Activated naive CD8-positive, alpha-beta T cell (primary cell): ENCODE results near the gene LYRM4.

Experiments used
- H3K27ac Mint-ChIP-seq: one replicate; pipeline ENCODE4 v1.8.0; 2021; ENCODE audit warnings: mixed read lengths
- H3K27me3 Mint-ChIP-seq: one replicate; pipeline ENCODE4 v1.8.0; 2021; ENCODE audit warnings: mixed read lengths
- H3K36me3 Mint-ChIP-seq: one replicate; pipeline ENCODE4 v1.8.0; 2021; ENCODE audit warnings: mixed read lengths
- H3K4me1 Mint-ChIP-seq: one replicate; pipeline ENCODE4 v1.8.0; 2021; ENCODE audit warnings: low read depth, mixed read lengths
- H3K4me3 Mint-ChIP-seq: one replicate; pipeline ENCODE4 v1.8.0; 2021; ENCODE audit warnings: mild to moderate bottlenecking, mixed read lengths
- H3K9me3 Mint-ChIP-seq: one replicate; pipeline ENCODE4 v1.8.0; 2021; ENCODE audit warnings: low read depth, mixed read lengths

The LYRM4 gene

GRCh38 chr6:5083813-5084359 is 176.9 kb downstream of the LYRM4 start:
- Mint-ChIP-seq H3K4me1 (peaks cover 2% of the 10 kb centered on the region), H3K27me3 (peaks cover 20% of the 10 kb centered on the region), H3K27ac (no peak overlapping the region), H3K36me3 (peaks cover 2% of the 10 kb centered on the region), H3K9me3 (no peaks in the 10 kb centered on the region), H3K4me3 (peak overlapping the region; percentile 57)

- peaks cover 2% of the 10 kb centered on the region for H3K36me3 Mint-ChIP-seq
- no peak overlapping the region for H3K27ac Mint-ChIP-seq
- H3K9me3 Mint-ChIP-seq = no peaks in the 10 kb centered on the region
- H3K27me3 Mint-ChIP-seq = peaks cover 17% of the 10 kb centered on the region
- no peak overlapping the region for H3K4me3 Mint-ChIP-seq
- H3K4me1 Mint-ChIP-seq = peaks cover 2% of the 10 kb centered on the region
Measured at GRCh38 chr6:5083307-5083583, 177.5 kb downstream of the LYRM4 start.

DNA sequence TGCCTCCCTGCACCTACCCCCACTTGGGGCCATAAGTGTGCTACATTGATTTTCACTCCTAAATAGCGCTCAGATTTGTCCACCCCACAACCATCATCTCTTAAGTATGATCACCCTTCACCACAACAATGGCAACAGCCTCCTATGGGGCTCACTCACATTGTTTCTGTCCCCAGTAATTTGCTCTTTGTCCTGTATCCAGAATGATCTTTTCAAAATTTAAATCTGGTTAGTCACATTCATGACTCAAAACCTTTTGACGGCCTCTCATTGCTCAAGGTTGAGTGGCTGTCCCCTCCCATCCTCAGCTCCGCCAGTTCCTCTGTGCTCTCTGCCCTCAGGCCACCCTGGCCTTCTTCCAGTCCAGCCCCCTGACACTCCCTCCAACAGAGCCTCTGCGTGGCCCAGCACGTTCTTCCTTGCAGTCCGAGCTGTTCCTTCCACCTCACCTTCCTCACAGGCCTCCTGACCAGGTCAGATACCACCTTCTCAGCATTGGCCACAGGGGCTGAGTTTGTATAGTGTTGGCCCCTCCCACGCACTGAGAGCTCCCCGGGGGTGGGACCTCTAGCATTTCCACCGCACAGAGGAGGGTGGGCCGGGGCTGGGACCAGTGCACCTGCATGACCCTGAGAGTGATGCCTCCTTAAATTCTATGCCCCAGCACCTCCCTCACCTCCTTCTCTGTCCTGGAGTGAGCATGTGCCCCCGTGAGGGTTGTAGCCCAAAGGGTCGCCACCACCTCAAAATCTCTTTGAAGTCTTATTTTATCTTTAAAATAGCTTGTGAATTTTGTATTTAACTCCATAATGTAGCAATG is 178.1 kb downstream of the LYRM4 start:
- peak overlapping the region; percentile 24 for H3K4me3 Mint-ChIP-seq
- peaks cover 2% of the 10 kb centered on the region for H3K36me3 Mint-ChIP-seq
- no peak overlapping the region for H3K27ac Mint-ChIP-seq
- H3K27me3 Mint-ChIP-seq = peaks cover 17% of the 10 kb centered on the region
- peaks cover 2% of the 10 kb centered on the region for H3K4me1 Mint-ChIP-seq
- no peaks in the 10 kb centered on the region for H3K9me3 Mint-ChIP-seq

- no peak overlapping the region for H3K27ac Mint-ChIP-seq
- peaks cover 2% of the 10 kb centered on the region for H3K4me1 Mint-ChIP-seq
- peaks cover 3% of the 10 kb centered on the region for H3K36me3 Mint-ChIP-seq
- no peak overlapping the region for H3K4me3 Mint-ChIP-seq
- H3K27me3 Mint-ChIP-seq = peaks cover 12% of the 10 kb centered on the region
- no peaks in the 10 kb centered on the region for H3K9me3 Mint-ChIP-seq
Measured at GRCh38 chr6:5081955-5082354, 178.8 kb downstream of the LYRM4 start.

- peaks cover 6% of the 10 kb centered on the region for H3K36me3 Mint-ChIP-seq
- no peak overlapping the region for H3K27ac Mint-ChIP-seq
- peaks cover 2% of the 10 kb centered on the region for H3K4me1 Mint-ChIP-seq
- H3K27me3 Mint-ChIP-seq = peaks cover 12% of the 10 kb centered on the region
- H3K9me3 Mint-ChIP-seq = no peaks in the 10 kb centered on the region
- no peak overlapping the region for H3K4me3 Mint-ChIP-seq
Measured at GRCh38 chr6:5081182-5081581, 179.6 kb downstream of the LYRM4 start.

DNA sequence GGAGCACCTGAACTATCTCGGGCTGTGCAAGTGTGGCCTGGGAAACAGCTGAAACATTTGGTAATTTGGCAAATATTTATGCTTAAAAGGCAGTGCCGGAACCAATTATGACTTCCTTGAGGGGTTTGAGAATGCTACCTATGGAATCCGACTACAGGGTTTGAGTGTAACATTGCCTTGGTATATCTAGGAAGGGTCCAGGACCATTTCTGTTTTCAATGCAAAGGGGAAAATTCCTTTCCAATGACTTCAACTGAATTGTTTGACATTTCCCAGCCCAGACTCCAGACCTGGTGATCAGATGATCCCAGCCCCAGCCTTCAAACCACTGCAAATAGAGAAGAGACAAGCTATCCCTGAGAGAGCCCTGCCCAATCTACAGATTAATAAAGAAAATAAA is 180.2 kb downstream of the LYRM4 start:
- Mint-ChIP-seq H3K4me1 (peaks cover 2% of the 10 kb centered on the region), H3K27ac (no peak overlapping the region), H3K36me3 (peaks cover 6% of the 10 kb centered on the region), H3K9me3 (no peaks in the 10 kb centered on the region), H3K4me3 (no peak overlapping the region), H3K27me3 (peaks cover 12% of the 10 kb centered on the region)

GRCh38 chr6:5079692-5080091 is 181.1 kb downstream of the LYRM4 start:
- Mint-ChIP-seq H3K4me3 (no peak overlapping the region), H3K36me3 (peaks cover 8% of the 10 kb centered on the region), H3K4me1 (peaks cover under 1% of the 10 kb centered on the region), H3K27ac (no peak overlapping the region), H3K9me3 (no peaks in the 10 kb centered on the region), H3K27me3 (peaks cover 16% of the 10 kb centered on the region)

DNA sequence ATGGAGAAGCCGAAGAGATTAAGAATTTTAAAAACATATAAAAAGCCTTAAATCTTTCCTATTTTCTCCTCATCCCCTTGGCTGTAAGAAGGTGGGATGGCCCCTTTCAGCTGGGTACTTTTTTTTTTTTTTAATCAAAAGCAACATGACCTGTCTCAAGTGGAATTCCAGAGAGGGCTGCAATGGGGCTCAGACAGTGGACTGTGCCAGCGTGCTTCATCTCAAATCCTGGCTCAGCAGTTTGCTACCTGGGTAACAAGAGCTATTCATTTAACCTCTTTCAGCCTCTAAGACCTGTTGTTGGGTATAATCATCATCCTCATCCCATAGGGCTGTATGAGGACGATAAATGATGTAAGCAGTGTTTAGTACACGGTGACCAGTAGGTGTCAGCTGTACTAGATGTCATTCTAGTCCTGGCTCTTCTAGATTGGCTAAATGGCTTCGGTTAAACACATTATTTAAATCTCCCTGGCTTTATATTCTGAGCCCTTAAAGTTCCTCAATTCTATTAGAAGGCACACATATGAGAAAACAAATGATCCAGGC is 182.6 kb downstream of the LYRM4 start:
- no peak overlapping the region for H3K27ac Mint-ChIP-seq
- H3K36me3 Mint-ChIP-seq = peaks cover 11% of the 10 kb centered on the region
- H3K9me3 Mint-ChIP-seq = no peaks in the 10 kb centered on the region
- H3K4me3 Mint-ChIP-seq = no peak overlapping the region
- no peaks in the 10 kb centered on the region for H3K4me1 Mint-ChIP-seq
- peaks cover 12% of the 10 kb centered on the region for H3K27me3 Mint-ChIP-seq

DNA sequence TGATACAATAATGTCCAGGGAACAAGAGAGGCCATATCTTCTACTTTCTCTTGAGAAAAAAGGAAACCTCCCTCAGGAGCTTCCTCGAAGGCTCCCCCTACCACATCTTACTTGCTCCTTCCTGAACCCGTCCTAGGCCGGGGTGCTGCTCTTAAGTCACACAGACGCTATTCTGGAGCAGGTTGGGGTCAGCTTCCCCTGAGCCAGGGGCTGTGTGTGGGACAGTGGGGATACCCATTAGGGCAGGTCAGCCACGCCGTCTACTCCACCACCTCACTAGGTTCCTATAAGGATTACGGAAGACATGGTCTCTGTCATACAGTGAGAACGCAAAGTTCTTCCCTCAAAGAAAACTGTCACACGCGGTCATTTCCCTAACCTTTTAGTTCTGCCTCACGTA is 183.8 kb downstream of the LYRM4 start:
- H3K4me1 Mint-ChIP-seq = peaks cover 2% of the 10 kb centered on the region
- no peaks in the 10 kb centered on the region for H3K9me3 Mint-ChIP-seq
- peaks cover 11% of the 10 kb centered on the region for H3K36me3 Mint-ChIP-seq
- H3K27ac Mint-ChIP-seq = no peak overlapping the region
- H3K4me3 Mint-ChIP-seq = no peak overlapping the region
- peaks cover 5% of the 10 kb centered on the region for H3K27me3 Mint-ChIP-seq

- no peaks in the 10 kb centered on the region for H3K9me3 Mint-ChIP-seq
- no peak overlapping the region for H3K27ac Mint-ChIP-seq
- no peak overlapping the region for H3K4me3 Mint-ChIP-seq
- peaks cover 4% of the 10 kb centered on the region for H3K27me3 Mint-ChIP-seq
- peaks cover 2% of the 10 kb centered on the region for H3K4me1 Mint-ChIP-seq
- H3K36me3 Mint-ChIP-seq = peaks cover 9% of the 10 kb centered on the region
Measured at GRCh38 chr6:5073992-5074391, 186.8 kb downstream of the LYRM4 start.

GRCh38 chr6:5072440-5072839 is 188.3 kb downstream of the LYRM4 start:
- Mint-ChIP-seq H3K9me3 (peaks cover under 1% of the 10 kb centered on the region), H3K4me3 (no peak overlapping the region), H3K4me1 (peaks cover 2% of the 10 kb centered on the region), H3K27me3 (peaks cover 4% of the 10 kb centered on the region), H3K27ac (no peak overlapping the region), H3K36me3 (peaks cover 9% of the 10 kb centered on the region)

GRCh38 chr6:5071216-5071615 is 189.5 kb downstream of the LYRM4 start:
- Mint-ChIP-seq H3K36me3 (peaks cover 7% of the 10 kb centered on the region), H3K27ac (no peak overlapping the region), H3K4me1 (peaks cover 2% of the 10 kb centered on the region), H3K27me3 (peaks cover 4% of the 10 kb centered on the region), H3K9me3 (peaks cover 5% of the 10 kb centered on the region), H3K4me3 (no peak overlapping the region)

DNA sequence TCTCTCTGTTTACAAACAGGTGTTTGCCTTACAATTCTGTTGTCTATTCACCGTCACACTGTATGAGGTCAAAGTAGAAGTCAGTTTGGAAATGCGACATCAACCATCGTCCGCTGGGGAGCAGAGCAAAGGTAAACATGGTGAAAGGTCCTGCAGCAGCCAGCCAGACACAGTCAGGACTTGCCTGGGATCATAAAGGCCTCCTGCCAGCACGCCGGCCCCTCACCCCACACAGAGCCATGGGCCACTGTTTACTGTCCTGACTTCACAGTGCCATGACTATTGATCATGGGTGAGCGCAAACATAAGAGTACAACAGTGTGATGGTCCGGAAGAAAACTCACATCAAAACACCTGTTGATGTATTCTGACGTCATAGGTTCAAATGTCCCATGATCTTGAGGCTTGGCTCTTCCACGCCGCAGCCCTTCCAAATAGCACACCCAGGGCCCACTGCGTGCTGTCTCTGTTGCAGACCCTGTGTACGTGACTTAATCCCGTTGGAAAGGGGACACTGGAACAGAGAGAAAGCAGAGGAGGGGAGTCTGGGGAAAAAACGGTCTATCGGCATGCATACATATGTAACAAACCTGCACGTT is 192.5 kb downstream of the LYRM4 start:
- no peak overlapping the region for H3K27ac Mint-ChIP-seq
- peaks cover 2% of the 10 kb centered on the region for H3K4me1 Mint-ChIP-seq
- H3K27me3 Mint-ChIP-seq = no peaks in the 10 kb centered on the region
- H3K9me3 Mint-ChIP-seq = peaks cover 5% of the 10 kb centered on the region
- no peak overlapping the region for H3K4me3 Mint-ChIP-seq
- peaks cover 2% of the 10 kb centered on the region for H3K36me3 Mint-ChIP-seq

- Mint-ChIP-seq H3K4me1 (no peaks in the 10 kb centered on the region), H3K27me3 (no peaks in the 10 kb centered on the region), H3K27ac (no peak overlapping the region), H3K9me3 (peaks cover 5% of the 10 kb centered on the region), H3K4me3 (no peak overlapping the region), H3K36me3 (peaks cover 2% of the 10 kb centered on the region)
Measured at GRCh38 chr6:5067305-5067704, 193.4 kb downstream of the LYRM4 start.

DNA sequence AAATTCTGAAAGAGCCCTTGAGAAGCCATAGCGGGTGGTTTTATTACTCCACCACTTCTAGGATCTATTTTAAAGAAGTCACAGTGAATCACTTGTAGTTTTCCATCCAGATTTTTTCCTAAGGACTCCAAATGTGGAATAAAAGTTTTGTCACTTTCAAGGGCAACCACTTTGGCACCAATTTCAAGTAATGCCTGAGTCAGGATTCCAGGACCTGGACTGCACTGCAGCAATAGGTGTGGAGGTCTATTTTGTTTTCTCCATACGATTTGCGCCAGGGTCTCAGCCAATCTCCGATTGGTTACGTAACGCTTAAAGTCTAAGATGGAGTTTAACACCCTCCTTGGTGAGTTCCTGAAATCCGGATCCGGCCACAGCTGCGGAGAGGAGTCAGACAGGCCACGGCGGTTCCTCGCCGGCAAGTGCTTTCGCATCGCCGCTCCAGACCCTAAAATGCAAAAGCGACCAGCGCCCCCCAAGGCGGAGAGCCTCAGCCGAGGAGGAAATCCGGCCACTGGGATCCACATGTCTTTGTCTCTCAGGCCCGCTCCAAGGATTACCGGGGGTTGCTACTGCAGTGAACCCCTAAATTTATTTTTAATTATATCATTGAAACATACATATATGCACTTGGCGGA is 194.2 kb downstream of the LYRM4 start:
- Mint-ChIP-seq H3K4me1 (no peaks in the 10 kb centered on the region), H3K36me3 (peaks cover 2% of the 10 kb centered on the region), H3K27ac (no peak overlapping the region), H3K4me3 (no peak overlapping the region), H3K9me3 (peaks cover 5% of the 10 kb centered on the region), H3K27me3 (no peaks in the 10 kb centered on the region)
